HUES48 (cell line): ENCODE measurements around the gene KCNJ1.

ENCODE experiments used
- H3K27ac ChIP-seq: one replicate; pipeline ENCODE4 v1.7.0; 2013; ENCODE audit warnings: low read depth, low read length, inconsistent platforms
- H3K27me3 ChIP-seq: 2 replicates; pipeline ENCODE4 v1.6.1; 2013; ENCODE audit warnings: mild to moderate bottlenecking, low read length; ENCODE audit not compliant: control insufficient read depth, insufficient read depth
- H3K36me3 ChIP-seq: 2 replicates; pipeline ENCODE4 v1.6.1; 2013; ENCODE audit warnings: low read length; ENCODE audit not compliant: control insufficient read depth, insufficient read depth
- H3K4me1 ChIP-seq: 2 replicates; pipeline ENCODE4 v1.6.1; 2013; ENCODE audit warnings: mild to moderate bottlenecking, low read length; ENCODE audit not compliant: control insufficient read depth, insufficient read depth
- H3K4me3 ChIP-seq: 2 replicates; pipeline ENCODE4 v1.5.1; 2013; ENCODE audit warnings: mild to moderate bottlenecking, low read depth, low read length
- H3K9ac ChIP-seq: 2 replicates; pipeline ENCODE4 v1.6.1; 2013; ENCODE audit warnings: mild to moderate bottlenecking, low read depth, low read length, moderate library complexity
- H3K9me3 ChIP-seq: 2 replicates; pipeline ENCODE4 v1.6.1; 2013; ENCODE audit warnings: low read length; ENCODE audit not compliant: control insufficient read depth, insufficient read depth

The KCNJ1 gene

GRCh38 chr11:128800871-128801417 lies 66.2 kb downstream of the KCNJ1 start:
- Histone ChIP-seq H3K9ac (no peak overlapping the region), H3K4me1 (no peaks in the 10 kb centered on the region; the same call in none of the 2 replicates), H3K27me3 (no peaks in the 10 kb centered on the region), H3K9me3 (no peaks in the 10 kb centered on the region), H3K4me3 (no peak overlapping the region), H3K36me3 (no peaks in the 10 kb centered on the region), H3K27ac (no peak overlapping the region)

GRCh38 chr11:128796270-128796669 lies 70.8 kb downstream of the KCNJ1 start:
- no peak overlapping the region for H3K4me3 ChIP-seq
- H3K27ac ChIP-seq, result no peak overlapping the region
- H3K27me3 ChIP-seq, result no peaks in the 10 kb centered on the region
- no peaks in the 10 kb centered on the region for H3K36me3 ChIP-seq
- H3K9me3 ChIP-seq, result no peaks in the 10 kb centered on the region
- H3K4me1 ChIP-seq, result no peaks in the 10 kb centered on the region
- H3K9ac ChIP-seq, result no peak overlapping the region

- Histone ChIP-seq H3K9me3 (no peaks in the 10 kb centered on the region), H3K27me3 (no peaks in the 10 kb centered on the region), H3K27ac (no peak overlapping the region), H3K9ac (no peak overlapping the region), H3K36me3 (no peaks in the 10 kb centered on the region), H3K4me1 (peaks cover 9% of the 10 kb centered on the region; the same call in 1 of the 2 replicates), H3K4me3 (no peak overlapping the region)
Observed at GRCh38 chr11:128790196-128790595, 76.9 kb downstream of the KCNJ1 start.

- H3K36me3 ChIP-seq, result no peaks in the 10 kb centered on the region
Observed at GRCh38 chr11:128789497-128790150, 77.5 kb downstream of the KCNJ1 start.

More at GRCh38 chr11:128789497-128790150, 77.5 kb downstream of the KCNJ1 start:
- H3K27me3 ChIP-seq, result no peaks in the 10 kb centered on the region
- no peak overlapping the region for H3K4me3 ChIP-seq
- no peak overlapping the region for H3K27ac ChIP-seq
- peaks cover 15% of the 10 kb centered on the region for H3K4me1 ChIP-seq
- H3K9me3 ChIP-seq, result no peaks in the 10 kb centered on the region
- H3K9ac ChIP-seq, result no peak overlapping the region
